H1 (cell line): Measurements from ENCODE around the gene CAP2. TPM values are rescaled to one million over a fixed set of nuclear protein-coding genes. Genes with fewer than 3 reads are reported as not detected.

Experiments
- EZH2 ChIP-seq: fragments of 200-600 bp; sonication (generic); IDR thresholded peaks from 2 replicates; pipeline ENCODE4 v1.7.1; 2012; ENCODE audit warnings: low read depth, mild to moderate bottlenecking, moderate library complexity, low read length, inconsistent platforms; ENCODE audit not compliant: severe bottlenecking
- JUND ChIP-seq: IDR thresholded peaks from 2 replicates; pipeline ENCODE4 v1.6.1; 2011; ENCODE audit warnings: mild to moderate bottlenecking, improper control_type of control experiment, low read length
- RXRA ChIP-seq: IDR thresholded peaks from 2 replicates; pipeline ENCODE4 v1.6.1; 2011; ENCODE audit warnings: low read depth, mild to moderate bottlenecking, low read length, moderate library complexity; ENCODE audit not compliant: insufficient read depth
- SIN3A ChIP-seq, 2 experiments: IDR thresholded peaks in 1 of 2; conservative IDR thresholded peaks in 1 of 2; 2 replicates each; pipeline ENCODE4 v1.6.1; 2011 to 2012; ENCODE audit warnings: low read length in 2 of 2, improper control_type of control experiment in 1 of 2, low read depth in 1 of 2, mild to moderate bottlenecking in 1 of 2
- SIRT6 ChIP-seq: IDR thresholded peaks from one replicate; pipeline ENCODE4 v1.7.1; 2012; ENCODE audit warnings: low read length, inconsistent platforms
- TAF1 ChIP-seq: IDR thresholded peaks from 2 replicates; pipeline ENCODE4 v1.6.1; 2011; ENCODE audit warnings: mild to moderate bottlenecking, low read depth, low read length
- polyA plus RNA-seq, 7 experiments: library from polyadenylated mRNA; depleted of rRNA in 3 of 7; stranded (reverse) in 5 of 7; unstranded in 2 of 7; fragments of >200 nt in 5 of 7; fragments of 200-250 nt in 2 of 7; gene quantifications; 1 replicate in 5 of 7; 2 replicates in 1 of 7; 4 replicates in 1 of 7; pipeline versions ENCODE4 v1.2.1 to v1.2.3, GENCODE V29; 2011 to 2013; ENCODE audit warnings: missing spikeins in 2 of 7, mixed read lengths in 2 of 7
- total RNA-seq: library from RNA; stranded (reverse); fragmentation: NEBNext Ultra II Directional; extraction: Animal tissue kit (Norgen Biotek cat#: 25700); gene quantifications from 2 replicates; pipeline ENCODE4 v1.2.1, GENCODE V29; 2021

CAP2 gene
- total and polyA plus RNA-seq, 2 of the 8 experiments (the other 6 are each of a cell fraction or from before 2014, with no cell fraction given), result 7.2 to 10.0 TPM

- TF ChIP-seq EZH2, result no peak
- no peak for TF ChIP-seq JUND
- TF ChIP-seq TAF1, result no peak
- no peak for TF ChIP-seq SIRT6
- TF ChIP-seq RXRA, result no peak
- TF ChIP-seq SIN3A (conservative IDR thresholded peaks at IDR 0.05 in 1 of 2, IDR thresholded peaks at IDR 0.05 in 1 of 2; ENCODE audit: low read depth in 1 of 2, low read length in 2 of 2), result no peak
These were observed 83.1 kb downstream of the CAP2 start (continued) for GRCh38 chr6:17476511-17476910.
